GM21737 (cell line): ENCODE data around the gene SCGN.
"Not testable (repeated sequence)": the region's sequence is repeated elsewhere in the genome, so short reads cannot be mapped to it uniquely, and the experiment has no call there.

Source experiments
- ATAC-seq: cut with Tn5 transposase; IDR thresholded peaks from one replicate; pipeline ENCODE4 v1.9.1; 2021; ENCODE audit warnings: mild to moderate bottlenecking, moderate library complexity; ENCODE audit not compliant: unreplicated experiment

Gene SCGN

GRCh38 chr6:25717866-25718740 lies 66.1 kb downstream of the SCGN start:
- no peak for ATAC-seq

- ATAC-seq = no peak
Measured at GRCh38 chr6:25726122-25726911, 74.3 kb downstream of the SCGN start.

- no peak for ATAC-seq
Measured at GRCh38 chr6:25727028-25727427, 75.0 kb downstream of the SCGN start.

GRCh38 chr6:25730907-25731306 lies 78.9 kb downstream of the SCGN start:
- no peak for ATAC-seq

- ATAC-seq = no peak
Measured at GRCh38 chr6:25731721-25732120, 79.7 kb downstream of the SCGN start.

- ATAC-seq = no peak
Measured at GRCh38 chr6:25732468-25733198, 80.6 kb downstream of the SCGN start.

GRCh38 chr6:25735261-25735660 lies 83.2 kb downstream of the SCGN start:
- no peak for ATAC-seq

GRCh38 chr6:25743868-25744267 lies 91.9 kb downstream of the SCGN start:
- ATAC-seq = no peak

- ATAC-seq = no peak
Measured at GRCh38 chr6:25745836-25746235, 93.8 kb downstream of the SCGN start.

GRCh38 chr6:25746968-25747367 lies 95.0 kb downstream of the SCGN start:
- ATAC-seq = no peak

GRCh38 chr6:25747477-25747876 lies 95.5 kb downstream of the SCGN start:
- no peak for ATAC-seq

GRCh38 chr6:25748049-25748448 lies 96.0 kb downstream of the SCGN start:
- no peak for ATAC-seq

GRCh38 chr6:25748601-25749517 lies 96.8 kb downstream of the SCGN start:
- not testable (repeated sequence) for ATAC-seq

GRCh38 chr6:25749837-25750236 lies 97.8 kb downstream of the SCGN start:
- no peak for ATAC-seq

- no peak for ATAC-seq
Measured at GRCh38 chr6:25750906-25751305, 98.9 kb downstream of the SCGN start.
